Forelimb muscle (tissue), 1 donor: ENCODE measurements around the gene ATAD1. TPM values are rescaled to one million over a fixed set of nuclear protein-coding genes. Genes with fewer than 3 reads are reported as not detected.
"Not testable (repeated sequence)": the region's sequence is repeated elsewhere in the genome, so short reads cannot be mapped to it uniquely, and the experiment has no call there.

Experiments
- DNase-seq: peaks from one replicate; pipeline ENCODE4 v3.0.0-alpha.2; 2013; ENCODE audit warnings: low read depth
- polyA plus RNA-seq: library from polyadenylated mRNA; unstranded; fragments of 120-200 nt; gene quantifications from one replicate; pipeline ENCODE4 v1.2.1, GENCODE V29; 2013; ENCODE audit not compliant: insufficient read length

ATAD1 gene
- polyA plus RNA-seq, 1 donor = 30.3 TPM

GRCh38 chr10:87757685-87758084 is 60.3 kb downstream of the ATAD1 start:
- DNase-seq = no peak

- no peak for DNase-seq
Measured at GRCh38 chr10:87753995-87754866, 63.8 kb downstream of the ATAD1 start.

GRCh38 chr10:87752566-87752965 is 65.5 kb downstream of the ATAD1 start:
- no peak for DNase-seq

- DNase-seq = no peak
Measured at GRCh38 chr10:87751274-87751673, 66.8 kb downstream of the ATAD1 start.

GRCh38 chr10:87750817-87751216 is 67.2 kb downstream of the ATAD1 start:
- DNase-seq = no peak

GRCh38 chr10:87750001-87750671 is 67.9 kb downstream of the ATAD1 start:
- DNase-seq = no peak

- not testable (repeated sequence) for DNase-seq
Measured at GRCh38 chr10:87748244-87748643, 69.8 kb downstream of the ATAD1 start.

GRCh38 chr10:87746911-87747310 is 71.1 kb downstream of the ATAD1 start:
- no peak for DNase-seq

- no peak for DNase-seq
Measured at GRCh38 chr10:87744606-87745005, 73.4 kb downstream of the ATAD1 start.

GRCh38 chr10:87742992-87743610 is 74.9 kb downstream of the ATAD1 start:
- DNase-seq = not testable (repeated sequence)

GRCh38 chr10:87740254-87740655 is 77.8 kb downstream of the ATAD1 start:
- no peak for DNase-seq

GRCh38 chr10:87739703-87740102 is 78.3 kb downstream of the ATAD1 start:
- no peak for DNase-seq

GRCh38 chr10:87738253-87738652 is 79.8 kb downstream of the ATAD1 start:
- DNase-seq = not testable (repeated sequence)

GRCh38 chr10:87734987-87735827 is 82.8 kb downstream of the ATAD1 start:
- peak; percentile 22 for DNase-seq

- DNase-seq = no peak
Measured at GRCh38 chr10:87733081-87733480, 84.9 kb downstream of the ATAD1 start.

- DNase-seq = no peak
Measured at GRCh38 chr10:87729940-87730339, 88.1 kb downstream of the ATAD1 start.

- DNase-seq = no peak
Measured at GRCh38 chr10:87724789-87725188, 93.2 kb downstream of the ATAD1 start.

- DNase-seq = no peak
Measured at GRCh38 chr10:87723500-87723899, 94.5 kb downstream of the ATAD1 start.

- DNase-seq = no peak
Measured at GRCh38 chr10:87722716-87723115, 95.3 kb downstream of the ATAD1 start.

GRCh38 chr10:87721781-87722180 is 96.2 kb downstream of the ATAD1 start:
- DNase-seq = no peak

GRCh38 chr10:87720665-87721064 is 97.4 kb downstream of the ATAD1 start:
- no peak for DNase-seq

- DNase-seq = no peak
Measured at GRCh38 chr10:87716348-87716670, 101.7 kb downstream of the ATAD1 start.
